CMK (cell line): Measurements from ENCODE around the gene MAFG.

ENCODE experiments used
- DNase-seq: peaks from one replicate; pipeline ENCODE4 v3.0.0-alpha.2; 2010; ENCODE audit warnings: low read depth

MAFG gene

DNA sequence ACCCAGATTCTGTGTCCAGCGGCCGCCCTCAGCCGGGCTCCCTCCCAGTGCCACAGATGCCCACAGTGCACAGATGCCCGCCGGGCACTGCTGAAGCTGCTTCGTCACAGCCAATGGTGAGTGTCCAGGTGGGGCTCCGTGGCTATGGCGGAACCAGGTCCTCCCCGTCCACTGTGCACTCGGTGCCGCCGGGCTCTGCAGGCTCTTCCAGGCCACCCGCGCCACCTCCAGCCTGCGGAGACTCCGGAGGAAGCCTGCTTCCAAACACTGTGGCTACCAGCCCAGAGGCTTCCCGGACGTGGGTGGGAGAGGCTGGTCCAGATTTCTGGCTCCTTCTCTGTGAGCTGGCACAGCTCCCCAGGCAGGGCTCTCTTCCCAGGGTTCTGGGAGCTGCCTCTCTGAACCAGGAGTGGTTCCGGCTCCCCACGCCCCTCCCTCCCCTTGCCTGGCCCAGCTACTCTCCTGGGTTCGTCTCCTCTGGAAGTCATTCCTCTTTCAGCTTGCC lies 12.4 kb upstream of the MAFG start:
- DNase-seq: no peak

DNA sequence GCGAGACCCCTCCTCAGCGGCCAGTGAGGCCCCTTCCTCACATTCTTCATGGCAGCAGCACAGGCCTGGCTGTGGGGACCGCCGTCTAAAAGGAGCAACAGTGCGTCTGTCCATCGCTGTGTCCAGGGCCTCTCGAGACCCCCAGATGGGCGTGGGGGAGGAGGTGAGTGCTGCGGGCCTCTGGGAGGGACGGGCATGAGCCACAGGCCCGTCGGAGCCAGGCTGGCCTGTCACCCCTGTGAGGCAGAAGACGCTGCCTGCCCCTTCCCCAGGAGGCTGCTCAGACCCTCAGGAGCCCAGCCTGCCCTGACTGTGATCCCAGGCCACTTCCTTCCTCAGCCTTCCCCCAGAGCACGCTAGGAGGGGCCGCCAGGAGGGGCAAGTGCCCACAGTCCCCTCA lies 11.7 kb upstream of the MAFG start:
- DNase-seq: no peak

DNA sequence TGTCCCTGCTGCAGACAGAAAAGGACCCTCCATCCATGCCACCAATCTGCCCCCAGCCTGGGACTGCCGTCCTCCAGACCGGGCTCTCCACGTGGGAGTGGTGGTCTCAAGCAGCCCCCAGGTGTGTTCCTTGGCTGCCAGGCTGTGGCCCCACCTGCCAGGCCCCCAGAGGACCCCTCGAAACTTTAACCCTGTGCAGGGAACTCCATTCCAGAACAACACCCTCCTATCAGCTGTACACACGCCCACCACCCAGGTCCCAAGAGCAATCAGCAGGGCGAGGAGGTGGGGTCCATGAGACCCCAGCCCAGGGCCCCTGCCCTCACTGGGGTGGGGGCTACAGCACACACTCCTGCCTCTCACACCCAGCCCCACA lies 8.2 kb upstream of the MAFG start:
- no peak for DNase-seq

DNA sequence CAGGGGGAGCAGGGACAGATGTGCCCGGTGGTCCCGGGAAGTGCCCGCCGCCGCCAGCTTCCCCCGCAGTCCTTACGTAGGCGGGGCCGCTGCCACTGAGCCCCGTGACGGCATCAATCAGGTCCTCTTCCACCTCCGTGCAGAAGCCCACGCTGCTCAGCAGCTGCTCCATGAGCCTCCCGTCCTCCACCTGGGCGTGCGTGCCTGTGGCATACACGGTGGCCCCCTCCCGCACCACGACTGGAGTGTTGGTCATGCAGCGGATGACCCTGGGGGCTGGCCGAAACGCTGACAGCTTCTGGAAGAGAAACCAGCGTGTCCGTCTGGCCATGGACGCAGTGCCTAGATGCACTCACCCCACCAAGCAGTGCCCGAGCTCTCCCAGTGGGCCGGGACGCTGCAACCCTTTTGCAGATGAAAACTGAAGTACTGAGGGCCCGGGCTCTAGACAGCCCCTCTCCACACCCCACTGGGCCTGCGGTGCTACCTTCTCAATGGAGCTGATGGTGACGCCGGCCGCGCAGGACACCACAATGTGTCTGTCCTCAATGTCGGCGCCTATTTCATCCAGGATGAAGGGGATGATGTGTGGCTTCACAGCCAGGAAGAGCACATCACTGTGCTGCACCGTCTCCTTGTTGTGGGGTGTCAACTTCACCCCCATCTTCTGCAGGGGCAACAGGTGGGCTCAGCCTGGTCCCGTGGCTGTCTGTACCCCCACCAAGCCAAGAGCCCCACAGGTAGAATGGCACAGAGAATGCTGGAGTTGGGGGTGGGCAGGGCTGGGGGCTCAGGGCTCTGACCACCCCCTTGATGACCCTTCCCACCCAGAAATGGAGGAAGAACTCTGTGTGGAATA lies 7.5 kb upstream of the MAFG start:
- no peak for DNase-seq

GRCh38 chr17:81934098-81934757 lies 6.7 kb upstream of the MAFG start:
- no peak for DNase-seq

GRCh38 chr17:81933178-81933699 lies 5.7 kb upstream of the MAFG start:
- no peak for DNase-seq

GRCh38 chr17:81932333-81932983 lies 4.9 kb upstream of the MAFG start:
- no peak for DNase-seq

DNA sequence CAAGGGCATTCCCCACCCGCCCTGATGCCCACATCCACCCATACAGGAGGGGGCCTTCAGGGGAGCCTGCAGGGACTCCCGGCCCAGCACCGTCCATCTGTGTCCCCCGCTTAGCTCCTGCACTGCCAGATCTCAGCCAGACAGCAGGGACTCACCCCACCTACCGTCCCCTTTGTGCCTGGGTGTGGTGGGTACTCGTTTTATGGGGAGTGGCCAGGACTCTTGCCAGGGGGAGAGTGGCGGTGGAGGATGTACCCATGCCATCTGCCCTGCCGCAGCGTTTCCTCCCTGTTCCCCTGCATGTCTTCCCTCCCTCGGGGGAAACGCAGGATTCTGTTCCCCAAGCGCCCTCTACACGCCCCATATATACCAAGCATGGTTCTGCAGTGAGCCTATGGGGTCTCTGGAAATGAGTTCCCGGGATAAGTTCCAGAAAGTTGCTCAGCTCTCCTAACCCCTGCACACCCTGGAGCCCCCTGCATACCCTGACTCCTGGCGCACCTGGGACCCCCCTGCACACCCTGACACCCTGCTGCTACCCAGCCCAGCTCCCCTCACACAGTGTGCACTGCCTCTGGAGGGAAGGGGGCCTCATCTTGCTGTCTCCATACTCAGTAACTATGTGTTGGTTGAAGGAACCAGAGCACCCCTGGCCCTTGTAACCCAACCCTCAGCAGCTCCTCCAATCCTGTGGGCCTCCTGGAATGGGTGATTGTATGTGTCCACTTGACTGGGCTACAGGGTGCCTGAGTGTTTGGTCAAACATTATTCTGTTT lies 4.2 kb upstream of the MAFG start:
- DNase-seq: no peak

GRCh38 chr17:81931189-81931556 lies 3.6 kb upstream of the MAFG start:
- DNase-seq: no peak

- DNase-seq: no peak
Measured at GRCh38 chr17:81930142-81931125, 2.9 kb upstream of the MAFG start.

GRCh38 chr17:81929253-81930141 lies 2.0 kb upstream of the MAFG start:
- DNase-seq: no peak

- DNase-seq: no peak
Measured at GRCh38 chr17:81928544-81929252, 1.2 kb upstream of the MAFG start.

DNA sequence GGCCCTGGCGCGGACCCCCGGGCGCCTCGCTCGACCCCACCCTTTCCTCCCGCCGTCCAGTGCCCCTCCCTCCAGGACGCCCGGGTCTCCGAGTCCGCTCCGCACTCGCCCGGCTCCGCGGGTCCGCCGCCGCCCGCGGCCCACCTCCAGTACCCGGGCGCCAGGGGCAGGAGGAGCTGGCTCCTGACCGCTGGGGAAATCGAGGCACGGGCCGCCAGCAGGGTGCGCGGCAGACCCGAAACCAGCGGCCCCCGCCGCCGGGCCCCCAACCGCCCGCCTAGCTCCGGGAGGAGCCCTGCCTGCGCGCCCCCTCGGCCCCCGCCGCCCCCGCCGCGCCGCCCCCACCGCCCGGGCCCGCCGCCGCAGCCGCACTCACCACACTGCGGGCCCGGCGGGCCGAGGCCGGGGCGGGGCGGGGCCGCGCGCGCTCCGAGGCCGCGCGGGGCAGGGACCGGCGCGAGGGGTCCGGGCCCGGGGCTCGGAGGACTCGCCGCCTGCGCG lies 333 bp downstream of the MAFG start:
- no peak for DNase-seq

GRCh38 chr17:81926451-81927151 lies 934 bp downstream of the MAFG start:
- peak; percentile 78 for DNase-seq

GRCh38 chr17:81925860-81926450 lies 1.6 kb downstream of the MAFG start:
- no peak for DNase-seq

GRCh38 chr17:81924557-81925532 lies 2.7 kb downstream of the MAFG start:
- no peak for DNase-seq
